Type B pancreatic cell (in vitro differentiated cells): ENCODE measurements around the gene GNB1. TPM values are rescaled to one million over a fixed set of nuclear protein-coding genes. Genes with fewer than 3 reads are reported as not detected.

Experiments used
- DNase-seq: peaks from one replicate; pipeline ENCODE4 v3.0.0; 2021; ENCODE audit warnings: mixed read lengths; ENCODE audit not compliant: unreplicated experiment; ENCODE audit errors: extremely low spot score
- H3K27ac Mint-ChIP-seq: 2 replicates; pipeline ENCODE4 v1.8.0; 2021; ENCODE audit warnings: mild to moderate bottlenecking, mixed read lengths
- H3K27me3 Mint-ChIP-seq: 2 replicates; pipeline ENCODE4 v1.8.0; 2021; ENCODE audit warnings: mixed read lengths
- H3K36me3 Mint-ChIP-seq: 2 replicates; pipeline ENCODE4 v1.8.0; 2021; ENCODE audit warnings: mixed read lengths
- H3K4me1 Mint-ChIP-seq: one replicate; pipeline ENCODE4 v1.8.0; 2021; ENCODE audit warnings: mixed read lengths; ENCODE audit not compliant: unreplicated experiment
- H3K4me3 Mint-ChIP-seq: 2 replicates; pipeline ENCODE4 v1.8.0; 2021; ENCODE audit warnings: mild to moderate bottlenecking, mixed read lengths
- H3K9me3 Mint-ChIP-seq: 2 replicates; pipeline ENCODE4 v1.8.0; 2021; ENCODE audit warnings: mixed read lengths
- total RNA-seq: library from RNA; stranded (reverse); gene quantifications from 2 replicates; pipeline ENCODE4 v1.2.1, GENCODE V29; 2021; ENCODE audit warnings: low replicate concordance
- TF ChIP-seq, protein P1 (sequence below): fragments of 200-600 bp; sonication (generic); conservative IDR thresholded peaks from 2 replicates; pipeline ENCODE4 v1.5.0; 2021; ENCODE audit warnings: antibody characterized with exemption, mild to moderate bottlenecking

Gene GNB1
- total RNA-seq, 1 donor from 2014 or later: 297 TPM

DNA sequence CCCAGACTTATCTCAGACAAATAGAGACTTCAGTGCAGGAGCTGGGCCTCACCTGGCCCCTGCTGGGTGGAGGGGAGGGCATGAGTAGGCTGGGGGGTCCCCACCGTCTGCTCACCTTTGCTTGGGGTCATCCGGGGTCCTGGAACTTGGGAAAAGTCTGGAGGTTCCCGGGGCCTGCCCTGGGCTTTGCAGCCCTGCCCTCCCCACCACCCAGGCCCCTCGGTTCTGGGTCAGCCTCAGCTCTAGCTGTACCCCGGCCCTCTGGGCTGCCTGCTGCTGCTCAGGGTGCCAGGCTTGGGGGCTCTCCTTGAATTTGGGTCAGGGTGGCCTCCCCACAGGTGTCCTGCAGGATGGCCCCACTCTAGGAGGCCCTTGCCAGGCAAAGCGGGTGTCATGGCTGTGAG is 30.6 kb upstream of the GNB1 start:
- H3K27ac Mint-ChIP-seq: no peak overlapping the region
- no peaks in the 10 kb centered on the region for H3K4me1 Mint-ChIP-seq
- H3K4me3 Mint-ChIP-seq: no peak overlapping the region
- TF ChIP-seq, protein P1, sequence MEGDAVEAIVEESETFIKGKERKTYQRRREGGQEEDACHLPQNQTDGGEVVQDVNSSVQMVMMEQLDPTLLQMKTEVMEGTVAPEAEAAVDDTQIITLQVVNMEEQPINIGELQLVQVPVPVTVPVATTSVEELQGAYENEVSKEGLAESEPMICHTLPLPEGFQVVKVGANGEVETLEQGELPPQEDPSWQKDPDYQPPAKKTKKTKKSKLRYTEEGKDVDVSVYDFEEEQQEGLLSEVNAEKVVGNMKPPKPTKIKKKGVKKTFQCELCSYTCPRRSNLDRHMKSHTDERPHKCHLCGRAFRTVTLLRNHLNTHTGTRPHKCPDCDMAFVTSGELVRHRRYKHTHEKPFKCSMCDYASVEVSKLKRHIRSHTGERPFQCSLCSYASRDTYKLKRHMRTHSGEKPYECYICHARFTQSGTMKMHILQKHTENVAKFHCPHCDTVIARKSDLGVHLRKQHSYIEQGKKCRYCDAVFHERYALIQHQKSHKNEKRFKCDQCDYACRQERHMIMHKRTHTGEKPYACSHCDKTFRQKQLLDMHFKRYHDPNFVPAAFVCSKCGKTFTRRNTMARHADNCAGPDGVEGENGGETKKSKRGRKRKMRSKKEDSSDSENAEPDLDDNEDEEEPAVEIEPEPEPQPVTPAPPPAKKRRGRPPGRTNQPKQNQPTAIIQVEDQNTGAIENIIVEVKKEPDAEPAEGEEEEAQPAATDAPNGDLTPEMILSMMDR: no peak
- DNase-seq: peak; percentile 63
- peaks cover 2% of the 10 kb centered on the region for H3K27me3 Mint-ChIP-seq
- H3K9me3 Mint-ChIP-seq: no peaks in the 10 kb centered on the region
- H3K36me3 Mint-ChIP-seq: no peaks in the 10 kb centered on the region

DNA sequence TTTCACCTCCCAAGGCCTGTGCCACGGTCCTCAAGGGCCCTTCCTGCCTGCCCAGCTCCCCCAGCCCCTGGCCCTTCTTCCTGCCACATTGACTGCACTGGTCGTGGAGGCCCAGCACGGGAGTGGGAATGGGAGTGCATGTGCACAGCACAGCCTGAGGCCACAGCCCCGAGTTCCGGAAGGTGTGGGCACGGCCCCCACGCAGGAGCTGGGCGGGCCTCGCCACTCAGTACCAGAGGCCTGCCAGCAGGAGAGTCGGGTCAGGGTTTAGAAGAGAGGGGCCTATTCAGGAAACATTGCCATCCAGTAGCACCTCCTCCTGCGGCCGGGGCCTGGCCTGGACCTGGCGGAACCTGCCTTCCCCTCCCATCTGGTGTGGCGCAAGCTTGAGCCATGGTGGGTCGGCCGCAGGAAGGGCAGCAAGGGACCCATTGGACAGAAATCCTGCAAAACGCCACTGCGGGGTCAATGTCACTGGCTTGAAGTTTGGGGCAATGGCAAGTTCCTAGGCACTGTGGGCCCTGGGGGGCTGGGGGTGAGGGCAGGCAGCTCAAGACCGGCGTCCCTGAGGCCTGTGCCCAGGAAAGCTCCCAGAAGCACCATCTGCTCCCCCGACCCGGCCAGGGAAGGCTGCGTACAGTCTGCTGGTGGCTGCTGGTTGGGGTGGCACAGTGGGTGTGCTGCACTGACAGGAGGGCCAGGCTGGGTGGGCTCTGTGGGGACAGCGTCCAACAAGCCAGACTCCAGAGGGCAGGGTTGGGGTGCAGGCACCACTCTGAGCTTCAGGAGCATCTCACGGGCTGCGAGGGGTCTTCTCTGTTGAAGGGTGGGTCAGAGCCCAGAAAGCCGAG is 29.9 kb upstream of the GNB1 start:
- H3K9me3 Mint-ChIP-seq: no peaks in the 10 kb centered on the region
- TF ChIP-seq, protein P1: no peak
- no peak overlapping the region for H3K27ac Mint-ChIP-seq
- no peaks in the 10 kb centered on the region for H3K36me3 Mint-ChIP-seq
- H3K4me1 Mint-ChIP-seq: no peaks in the 10 kb centered on the region
- H3K4me3 Mint-ChIP-seq: no peak overlapping the region
- H3K27me3 Mint-ChIP-seq: peaks cover 6% of the 10 kb centered on the region
- peak; percentile 71 for DNase-seq

DNA sequence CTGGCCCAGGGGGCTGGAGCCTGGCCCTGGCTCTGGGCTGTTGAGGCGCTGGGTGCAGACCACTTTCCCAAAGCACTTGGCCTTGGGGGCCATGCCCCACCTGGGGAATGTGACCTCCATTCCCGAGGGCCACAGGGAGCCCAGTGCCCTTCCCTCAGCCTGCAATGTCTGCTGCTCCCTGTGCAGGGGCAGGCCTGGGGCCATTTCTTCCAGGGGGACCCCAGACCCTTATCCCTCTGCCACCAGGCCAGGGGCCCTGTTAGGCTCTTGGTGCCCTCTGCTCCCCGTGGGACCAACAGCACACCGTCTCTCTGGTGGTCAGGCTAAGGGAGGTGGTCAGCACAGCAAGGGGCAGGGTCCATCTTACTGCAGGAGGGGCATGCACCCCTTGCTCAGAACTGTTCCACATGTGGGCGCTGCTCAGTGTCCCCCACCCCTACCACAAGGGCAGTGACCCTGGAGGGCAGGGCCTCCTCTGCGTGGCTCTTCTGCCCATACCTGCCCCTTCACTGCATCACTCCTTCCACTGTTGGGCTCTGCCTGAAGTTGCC is 29.2 kb upstream of the GNB1 start:
- TF ChIP-seq, protein P1: no peak
- H3K9me3 Mint-ChIP-seq: no peaks in the 10 kb centered on the region
- no peaks in the 10 kb centered on the region for H3K36me3 Mint-ChIP-seq
- no peak overlapping the region for H3K27ac Mint-ChIP-seq
- peak; percentile 65 for DNase-seq
- no peak overlapping the region for H3K4me3 Mint-ChIP-seq
- H3K4me1 Mint-ChIP-seq: no peaks in the 10 kb centered on the region
- peaks cover 6% of the 10 kb centered on the region for H3K27me3 Mint-ChIP-seq

DNA sequence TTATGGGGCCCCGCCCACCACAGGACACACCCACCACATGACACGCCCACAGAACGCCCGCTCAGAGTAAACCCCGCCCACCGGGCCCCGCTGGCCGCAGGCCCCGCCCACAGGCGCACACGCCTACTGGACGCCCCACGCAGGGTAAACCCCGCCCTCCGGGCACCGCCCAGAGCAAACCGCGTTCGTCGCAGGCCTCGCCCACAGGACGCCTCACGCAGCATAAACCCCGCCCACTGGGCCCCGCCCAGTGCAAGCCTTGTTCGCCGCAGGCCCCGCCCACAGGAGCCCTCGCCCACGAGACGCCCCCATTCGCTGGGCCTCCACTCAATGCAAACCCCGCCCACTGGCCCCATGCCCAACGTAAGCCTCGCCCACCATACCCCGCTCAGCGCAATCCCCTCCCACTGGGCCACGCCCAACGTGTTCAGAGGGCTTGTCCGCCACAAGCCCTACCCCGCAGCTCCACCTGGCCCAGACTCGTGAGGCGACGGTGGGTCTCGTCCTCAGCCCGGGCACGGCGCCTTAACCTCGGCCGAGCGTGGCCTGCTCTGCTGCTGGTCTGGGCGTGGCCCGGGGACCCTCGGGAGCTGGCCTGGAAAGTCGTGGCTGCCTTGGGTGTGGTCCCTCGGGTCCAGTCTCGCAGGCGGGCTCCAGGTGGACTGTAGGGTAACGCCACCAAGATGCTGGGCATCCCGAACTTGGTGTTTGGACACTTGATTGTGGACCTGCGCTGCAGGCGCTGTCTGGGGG is 28.6 kb upstream of the GNB1 start:
- H3K9me3 Mint-ChIP-seq: no peaks in the 10 kb centered on the region
- H3K36me3 Mint-ChIP-seq: no peaks in the 10 kb centered on the region
- no peak overlapping the region for H3K27ac Mint-ChIP-seq
- TF ChIP-seq, protein P1: no peak
- H3K4me3 Mint-ChIP-seq: peak overlapping the region; percentile 75
- H3K27me3 Mint-ChIP-seq: peaks cover 6% of the 10 kb centered on the region
- peak; percentile 100 for DNase-seq
- H3K4me1 Mint-ChIP-seq: no peaks in the 10 kb centered on the region

DNA sequence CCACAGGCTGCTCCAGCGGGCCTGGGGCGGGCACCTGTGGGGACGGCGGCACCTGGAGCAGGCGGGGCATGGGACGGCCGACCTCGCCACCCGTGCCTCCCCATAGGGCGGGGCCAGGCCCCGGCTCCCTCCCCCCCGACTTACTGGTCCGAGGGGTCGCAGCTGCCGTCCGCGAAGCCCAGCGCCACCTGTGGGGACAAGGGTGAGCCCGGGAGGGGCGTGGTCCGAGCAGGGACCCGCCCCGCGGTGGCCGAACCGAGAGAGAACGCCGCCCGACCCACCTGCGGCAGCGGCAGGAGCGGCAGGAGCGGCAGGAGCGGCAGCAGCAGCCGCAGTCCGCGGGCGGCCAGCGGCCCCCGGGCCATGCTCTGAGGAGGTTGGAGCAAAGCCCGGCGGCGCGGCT is 28.0 kb upstream of the GNB1 start, which contains the start of gene TMEM52:
TSS of gene TMEM52 (minus strand) at position 379 of the 403 bp plus-strand sequence. CDS start at position 365, 14 bp downstream.
- TF ChIP-seq, protein P1: peak; percentile 31
- Mint-ChIP-seq H3K36me3 (no peaks in the 10 kb centered on the region), H3K9me3 (no peaks in the 10 kb centered on the region), H3K27me3 (peaks cover 6% of the 10 kb centered on the region), H3K27ac (no peak within 1 kb of the TSS), H3K4me1 (peaks cover under 1% of the 10 kb centered on the region), H3K4me3 (peak within 1 kb of the TSS; percentile 75)
- no peak for DNase-seq
